Breast epithelium (tissue), 3 donors: Measurements from ENCODE around the gene PLB1.

Source experiments
- POLR2A ChIP-seq: fragments of 450-650 bp; IDR thresholded peaks from one replicate; pipeline ENCODE4 v1.6.1; 2016; ENCODE audit warnings: antibody characterized with exemption, mild to moderate bottlenecking, moderate library complexity
- TF ChIP-seq, protein P1 (sequence below), 3 donors: fragments of 450-650 bp; IDR thresholded peaks; one replicate each; pipeline ENCODE4 v1.5.1; 2016 to 2017; ENCODE audit warnings: antibody characterized with exemption in 3 of 3, mild to moderate bottlenecking in 3 of 3, moderate library complexity in 3 of 3

DNA sequence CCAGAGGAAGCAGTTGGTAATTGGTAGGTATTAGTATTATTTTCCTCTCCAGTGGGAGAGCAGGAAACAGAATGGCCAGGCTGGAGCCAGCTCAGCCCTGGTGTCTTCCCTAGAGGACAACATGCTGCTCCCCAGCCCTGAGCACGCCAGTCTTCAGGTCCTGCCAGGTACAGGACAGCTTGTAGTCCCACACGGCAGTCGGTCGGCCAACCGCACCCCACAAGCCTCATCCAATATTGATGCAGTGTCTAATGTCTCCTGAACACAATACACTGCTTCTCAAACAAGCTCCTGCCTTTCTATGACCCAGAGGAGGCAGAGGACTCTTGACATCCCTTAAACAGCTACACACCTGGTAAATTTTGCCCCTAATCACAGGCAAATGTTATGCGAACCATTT lies 184.8 kb downstream of the PLB1 start:
- TF ChIP-seq, protein P1, sequence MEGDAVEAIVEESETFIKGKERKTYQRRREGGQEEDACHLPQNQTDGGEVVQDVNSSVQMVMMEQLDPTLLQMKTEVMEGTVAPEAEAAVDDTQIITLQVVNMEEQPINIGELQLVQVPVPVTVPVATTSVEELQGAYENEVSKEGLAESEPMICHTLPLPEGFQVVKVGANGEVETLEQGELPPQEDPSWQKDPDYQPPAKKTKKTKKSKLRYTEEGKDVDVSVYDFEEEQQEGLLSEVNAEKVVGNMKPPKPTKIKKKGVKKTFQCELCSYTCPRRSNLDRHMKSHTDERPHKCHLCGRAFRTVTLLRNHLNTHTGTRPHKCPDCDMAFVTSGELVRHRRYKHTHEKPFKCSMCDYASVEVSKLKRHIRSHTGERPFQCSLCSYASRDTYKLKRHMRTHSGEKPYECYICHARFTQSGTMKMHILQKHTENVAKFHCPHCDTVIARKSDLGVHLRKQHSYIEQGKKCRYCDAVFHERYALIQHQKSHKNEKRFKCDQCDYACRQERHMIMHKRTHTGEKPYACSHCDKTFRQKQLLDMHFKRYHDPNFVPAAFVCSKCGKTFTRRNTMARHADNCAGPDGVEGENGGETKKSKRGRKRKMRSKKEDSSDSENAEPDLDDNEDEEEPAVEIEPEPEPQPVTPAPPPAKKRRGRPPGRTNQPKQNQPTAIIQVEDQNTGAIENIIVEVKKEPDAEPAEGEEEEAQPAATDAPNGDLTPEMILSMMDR (IDR thresholded peaks at IDR 0.05) = no peak
- no peak for TF ChIP-seq POLR2A
